Measurements from ENCODE around the gene FOXS1.

Gene FOXS1

DNA sequence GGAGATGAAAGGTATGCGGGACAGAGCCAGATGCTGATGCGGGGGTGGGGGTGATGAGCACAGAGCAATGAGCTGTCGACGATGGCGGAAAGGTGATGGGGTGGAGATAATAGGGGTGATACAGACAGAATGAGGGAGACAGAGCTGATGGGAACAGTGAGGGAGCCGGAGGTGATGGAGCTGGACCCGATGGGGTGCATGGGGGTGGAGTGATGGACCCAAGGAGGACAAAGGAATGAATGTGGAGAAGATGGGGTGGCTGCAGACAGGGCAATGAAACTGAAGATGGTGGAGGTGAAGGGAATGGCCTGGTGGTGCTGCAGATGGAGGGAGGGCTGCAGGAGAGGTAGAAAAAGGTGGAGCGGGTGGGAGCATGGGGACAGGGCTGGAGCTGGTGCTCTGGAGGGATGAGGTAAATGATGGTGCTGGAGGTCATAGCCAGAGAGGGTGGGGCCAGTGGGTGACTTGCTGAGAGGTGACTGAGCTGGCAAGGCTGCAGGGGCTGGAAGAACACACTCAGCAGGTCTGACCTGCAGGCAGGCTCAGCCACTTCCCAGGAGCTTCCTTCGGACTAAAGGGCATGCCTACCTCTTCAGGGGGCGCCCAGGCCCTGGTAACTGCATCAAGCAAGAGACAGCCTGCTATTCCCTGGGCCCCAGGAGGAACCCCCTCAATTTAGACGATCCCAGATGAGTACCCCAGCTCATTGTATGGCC lies 6.0 kb upstream of the FOXS1 start:
- POLR2A ChIA-PET, result no interaction called here
- no peak overlapping the region for H3K4me3 ChIP-seq (ENCODE audit: low read depth, low read length)
- TF ChIP-seq, protein P1, sequence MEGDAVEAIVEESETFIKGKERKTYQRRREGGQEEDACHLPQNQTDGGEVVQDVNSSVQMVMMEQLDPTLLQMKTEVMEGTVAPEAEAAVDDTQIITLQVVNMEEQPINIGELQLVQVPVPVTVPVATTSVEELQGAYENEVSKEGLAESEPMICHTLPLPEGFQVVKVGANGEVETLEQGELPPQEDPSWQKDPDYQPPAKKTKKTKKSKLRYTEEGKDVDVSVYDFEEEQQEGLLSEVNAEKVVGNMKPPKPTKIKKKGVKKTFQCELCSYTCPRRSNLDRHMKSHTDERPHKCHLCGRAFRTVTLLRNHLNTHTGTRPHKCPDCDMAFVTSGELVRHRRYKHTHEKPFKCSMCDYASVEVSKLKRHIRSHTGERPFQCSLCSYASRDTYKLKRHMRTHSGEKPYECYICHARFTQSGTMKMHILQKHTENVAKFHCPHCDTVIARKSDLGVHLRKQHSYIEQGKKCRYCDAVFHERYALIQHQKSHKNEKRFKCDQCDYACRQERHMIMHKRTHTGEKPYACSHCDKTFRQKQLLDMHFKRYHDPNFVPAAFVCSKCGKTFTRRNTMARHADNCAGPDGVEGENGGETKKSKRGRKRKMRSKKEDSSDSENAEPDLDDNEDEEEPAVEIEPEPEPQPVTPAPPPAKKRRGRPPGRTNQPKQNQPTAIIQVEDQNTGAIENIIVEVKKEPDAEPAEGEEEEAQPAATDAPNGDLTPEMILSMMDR (IDR thresholded peaks at IDR 0.05; ENCODE audit: insufficient read depth, low read length, missing control alignments), result no peak
- CTCF ChIA-PET, result interaction anchor here (0.6 to 10.4 kb wide), 24 partner anchors 7 to 856 kb away, joined by 3 to 125 read pairs (median 8); partner anchors contain the start of genes FOXS1, MYLK2 and PDRG1
- DNase-seq (ENCODE audit: low read depth, low spot score), result no peak

DNA sequence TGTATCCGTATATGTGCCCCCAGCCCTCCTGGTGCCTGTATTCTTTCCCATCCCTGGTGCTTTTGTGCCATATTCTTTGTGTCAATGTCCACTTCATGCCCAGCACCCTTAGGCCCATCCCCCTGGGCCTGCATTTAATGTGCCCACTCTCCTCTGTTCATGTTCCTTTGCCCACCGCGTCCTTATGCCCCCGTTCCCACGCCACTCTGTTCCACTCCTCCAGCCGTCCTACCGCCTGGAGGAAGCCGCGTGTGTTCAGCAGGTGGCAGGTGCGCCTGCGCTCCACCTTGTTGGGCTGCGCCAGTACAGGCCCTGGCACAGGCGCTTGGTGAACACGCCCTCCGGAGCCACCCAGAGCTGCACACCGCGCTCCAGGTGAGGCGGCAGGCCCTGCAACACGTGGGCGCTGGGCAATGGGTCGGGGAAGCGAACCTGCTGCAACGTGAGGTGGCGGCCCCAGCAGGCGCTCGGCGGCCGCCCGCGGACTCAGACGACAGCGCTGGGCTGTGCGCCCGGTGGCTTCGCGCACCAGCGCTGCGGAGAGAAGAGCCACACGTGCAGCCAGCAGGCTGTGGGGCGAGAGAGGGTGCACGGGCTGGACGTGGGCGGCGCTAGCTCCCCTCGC lies 4.0 kb upstream of the FOXS1 start:
- POLR2A ChIA-PET, result no interaction called here
- CTCF ChIA-PET, result interaction anchor here (0.6 to 8.0 kb wide), 11 partner anchors 11 to 241 kb away, joined by 3 to 125 read pairs (median 53); partner anchors contain the start of gene PDRG1
- no peak overlapping the region for H3K4me3 ChIP-seq (ENCODE audit: low read depth, low read length)
- TF ChIP-seq, protein P1 (IDR thresholded peaks at IDR 0.05; ENCODE audit: insufficient read depth, low read length, missing control alignments), result no peak
- no peak for DNase-seq (ENCODE audit: low read depth, low spot score)

DNA sequence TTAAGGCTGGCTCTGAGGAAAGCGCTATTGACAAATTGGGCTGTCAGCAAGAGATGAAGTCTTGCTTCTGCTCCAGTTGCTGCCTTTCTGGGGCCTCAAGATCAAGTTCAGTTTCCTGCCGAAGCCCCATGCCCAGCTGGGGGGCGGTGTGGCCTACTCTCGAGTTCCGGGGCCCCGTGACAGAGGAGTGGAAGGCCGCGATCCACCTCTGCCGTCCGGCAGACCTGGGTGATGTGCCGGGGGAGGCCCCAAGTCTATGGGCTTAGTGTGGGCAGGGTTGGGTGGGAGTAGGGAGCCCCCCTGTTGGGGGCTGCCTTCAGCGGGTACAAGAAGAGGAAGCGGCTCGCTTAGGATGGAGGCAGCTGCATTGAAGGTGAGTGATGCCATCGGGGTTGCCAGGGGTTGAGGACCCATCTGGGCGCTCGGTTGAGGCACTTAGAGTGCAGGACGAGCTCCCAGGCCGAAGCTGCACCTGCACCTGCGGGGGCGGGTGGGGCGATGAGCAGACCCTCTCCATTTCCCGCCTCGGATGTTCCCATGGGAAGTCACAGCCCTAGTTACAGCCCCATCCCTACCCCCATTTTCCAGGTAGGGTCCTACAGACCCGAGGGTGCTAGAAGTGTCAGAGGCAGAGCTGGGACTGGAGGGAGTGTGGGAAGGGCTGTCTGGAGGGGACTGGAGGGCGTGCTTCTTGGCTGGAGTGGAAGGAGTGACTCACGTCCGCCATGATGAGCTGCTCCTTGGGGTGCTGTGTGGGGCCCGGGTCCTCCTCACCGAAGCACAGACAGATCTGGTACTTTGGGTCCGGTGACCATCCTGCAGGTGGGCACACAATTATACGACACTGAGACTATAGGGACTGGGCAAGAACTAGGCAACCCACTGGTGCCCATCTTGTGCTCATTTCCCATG lies 2.9 kb upstream of the FOXS1 start:
- no peak overlapping the region for H3K4me3 ChIP-seq (ENCODE audit: low read depth, low read length)
- no peak for DNase-seq (ENCODE audit: low read depth, low spot score)
- CTCF ChIA-PET, result interaction anchor here (0.6 to 7.1 kb wide), 14 partner anchors 7 to 243 kb away, joined by 3 to 113 read pairs (median 8); no protein-coding TSS in a partner anchor
- POLR2A ChIA-PET, result no interaction called here
- TF ChIP-seq, protein P1 (IDR thresholded peaks at IDR 0.05; ENCODE audit: insufficient read depth, low read length, missing control alignments), result no peak

DNA sequence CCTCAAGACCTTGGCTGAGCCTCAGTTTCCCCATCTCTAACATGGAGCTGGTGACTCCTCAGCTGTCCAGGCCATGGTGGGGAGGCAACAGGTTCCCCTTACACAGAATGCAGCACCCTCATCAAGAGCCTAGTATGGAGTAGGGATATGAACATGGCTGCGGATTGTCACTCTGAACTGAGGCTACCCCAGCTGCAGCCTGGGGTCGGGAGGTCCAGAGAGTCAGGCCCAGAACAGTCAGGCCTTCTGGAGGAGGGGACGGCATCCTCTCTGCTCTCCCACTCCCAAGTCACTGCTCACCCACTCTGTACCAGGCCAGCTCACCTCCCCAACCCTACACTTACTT lies 1.4 kb upstream of the FOXS1 start:
- ChIA-PET CTCF (interaction anchor here (0.7 to 7.1 kb wide), 28 partner anchors 9 to 805 kb away, joined by 3 to 113 read pairs (median 5); partner anchors contain the start of gene PDRG1), POLR2A (interaction anchor here (0.8 kb wide), 1 partner anchor 23 kb away, joined by 3 read pairs; no protein-coding TSS in a partner anchor)
- H3K4me3 ChIP-seq (ENCODE audit: low read depth, low read length), result no peak overlapping the region
- DNase-seq (ENCODE audit: low read depth, low spot score), result no peak
- TF ChIP-seq, protein P1 (IDR thresholded peaks at IDR 0.05; ENCODE audit: insufficient read depth, low read length, missing control alignments), result no peak

DNA sequence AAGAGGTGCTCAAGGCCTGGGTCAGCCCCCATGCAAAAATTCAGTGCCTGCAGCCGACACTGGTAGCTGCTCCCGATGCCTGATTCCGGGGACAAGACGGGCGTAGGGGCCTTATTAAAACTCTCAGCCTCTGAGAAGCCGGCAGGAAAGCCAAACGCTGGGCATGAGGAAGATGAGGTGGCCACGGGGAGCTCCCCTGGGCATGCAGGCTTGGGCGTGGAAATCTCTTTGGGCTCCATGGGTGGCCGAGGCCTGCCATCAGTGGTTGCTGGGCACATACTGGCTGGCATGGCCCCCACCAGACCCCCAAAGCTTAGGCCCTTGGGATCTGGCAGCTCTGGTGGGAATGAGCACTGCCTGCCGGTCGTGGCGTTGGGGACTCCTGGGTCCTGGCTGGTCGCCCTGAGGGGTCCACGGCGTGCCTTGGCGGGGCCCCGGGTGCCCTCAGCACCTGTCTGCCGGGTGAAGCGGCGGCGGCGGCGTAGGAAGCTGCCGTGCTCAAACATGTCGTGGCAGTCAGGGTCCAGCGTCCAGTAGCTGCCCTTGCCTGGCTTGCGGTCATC lies 586 bp downstream of the FOXS1 start:
- H3K4me3 ChIP-seq (ENCODE audit: low read depth, low read length), result no peak overlapping the region
- no peak for DNase-seq (ENCODE audit: low read depth, low spot score)
- ChIA-PET CTCF (interaction anchor here (0.8 to 17.4 kb wide), 12 partner anchors 8 to 187 kb away, joined by 3 to 242 read pairs (median 4); partner anchors contain the start of genes MYLK2 and PDRG1), POLR2A (no interaction called here)
- TF ChIP-seq, protein P1 (IDR thresholded peaks at IDR 0.05; ENCODE audit: insufficient read depth, low read length, missing control alignments), result no peak
